PC-3 (cell line): ENCODE data around the gene AZI2. TPM values are rescaled to one million over a fixed set of nuclear protein-coding genes. Genes with fewer than 3 reads are reported as not detected.

Experiments
- ATAC-seq: fragments of 200-7000 bp; cut with Tn5 transposase; 2 replicates; pipeline ENCODE4 v1.9.1; 2020; ENCODE audit warnings: mild to moderate bottlenecking, moderate library complexity
- BruUV-seq: library from RNA; stranded (reverse); fragments of 400-500 nt; replicated peaks from 2 replicates; lab custom pipeline; 2021; lab: Mats Ljungman, UMichigan
- CTCF ChIA-PET: fragments of 300-600 bp; sonication (Branson Sonifier 250); formaldehyde crosslinking; loops from one replicate; lab custom pipeline; 2022; ENCODE audit warnings: antibody characterized with exemption; lab: Charles Lee
- POLR2A ChIA-PET: fragments of 300-600 bp; sonication (Branson Sonifier 250); formaldehyde crosslinking; loops from one replicate; lab custom pipeline; 2022; ENCODE audit warnings: antibody characterized with exemption; ENCODE audit not compliant: unreplicated experiment; lab: Charles Lee
- DNase-seq: peaks from one replicate; pipeline ENCODE4 v3.0.0-alpha.2; 2015
- H2AFZ ChIP-seq: fragments of 300-600 bp; sonication (generic); 2 replicates; pipeline ENCODE4 v1.6.0; 2016; ENCODE audit warnings: antibody characterized with exemption, low read length
- H3F3A ChIP-seq: fragments of 300-600 bp; sonication (generic); one replicate; pipeline ENCODE4 v1.6.0; 2017; ENCODE audit warnings: antibody characterized with exemption, low read length, control low read depth, mild to moderate bottlenecking; ENCODE audit not compliant: unreplicated experiment
- H3K27ac ChIP-seq: fragments of 300-600 bp; sonication (generic); 2 replicates; pipeline ENCODE4 v1.5.1; 2016; ENCODE audit warnings: mild to moderate bottlenecking, low read length
- H3K27me3 ChIP-seq: fragments of 300-600 bp; sonication (generic); 2 replicates; pipeline ENCODE4 v1.6.1; 2016; ENCODE audit warnings: low read length, mixed read lengths
- H3K36me3 ChIP-seq: fragments of 300-600 bp; sonication (generic); 2 replicates; pipeline ENCODE4 v1.6.1; 2016; ENCODE audit warnings: low read depth, mixed run types, low read length, mixed read lengths
- H3K4me1 ChIP-seq: fragments of 300-600 bp; sonication (generic); 2 replicates; pipeline ENCODE4 v1.5.1; 2016; ENCODE audit warnings: low read length; ENCODE audit not compliant: insufficient read depth
- H3K4me2 ChIP-seq: fragments of 300-600 bp; sonication (generic); 2 replicates; pipeline ENCODE4 v1.6.0; 2016; ENCODE audit warnings: low read length
- H3K4me3 ChIP-seq: fragments of 300-600 bp; sonication (generic); 2 replicates; pipeline ENCODE4 v1.5.1; 2016; ENCODE audit warnings: mild to moderate bottlenecking, low read length, mixed read lengths
- H3K79me2 ChIP-seq: fragments of 300-600 bp; sonication (generic); 2 replicates; pipeline ENCODE4 v1.6.1; 2017; ENCODE audit warnings: low read length, mixed read lengths
- H3K9ac ChIP-seq: fragments of 300-600 bp; sonication (generic); 2 replicates; pipeline ENCODE4 v1.6.0; 2016; ENCODE audit warnings: mild to moderate bottlenecking, low read length
- H3K9me2 ChIP-seq: fragments of 300-600 bp; sonication (generic); replicated peaks from 2 replicates; pipeline ENCODE4 v1.6.1; 2016; ENCODE audit warnings: mixed run types, low read length, mixed read lengths
- H3K9me3 ChIP-seq: fragments of 300-600 bp; sonication (generic); 2 replicates; pipeline ENCODE4 v1.6.1; 2016; ENCODE audit warnings: low read length, mixed read lengths
- H4K20me1 ChIP-seq: fragments of 300-600 bp; sonication (generic); 2 replicates; pipeline ENCODE4 v1.6.1; 2016; ENCODE audit warnings: low read length, mixed read lengths
- EZH2 ChIP-seq: fragments of 300-600 bp; sonication (generic); IDR thresholded peaks from one replicate; pipeline ENCODE4 v1.6.1; 2017; ENCODE audit warnings: antibody characterized with exemption, mild to moderate bottlenecking, low read length; ENCODE audit not compliant: unreplicated experiment
- EZH2phosphoT487 ChIP-seq: fragments of 300-600 bp; sonication (generic); IDR thresholded peaks from 2 replicates; pipeline ENCODE4 v1.6.1; 2018; ENCODE audit warnings: mild to moderate bottlenecking, antibody characterized with exemption, low read length, borderline replicate concordance
- intact Hi-C: fragments of 100-400 bp; cut with micrococcal nuclease; formaldehyde crosslinking; loops from 2 replicates; pipeline ENCODE4 v1.9.0; 2023
- total RNA-seq: library from RNA; depleted of rRNA; stranded (reverse); fragments of >200 nt; gene quantifications from 2 replicates; pipeline ENCODE4 v1.2.3, GENCODE V29; 2014
- TF ChIP-seq, protein P1 (sequence below): fragments of 300-600 bp; sonication (generic); conservative IDR thresholded peaks from 2 replicates; pipeline ENCODE4 v1.5.1; 2017; ENCODE audit warnings: antibody characterized with exemption, low read depth, mild to moderate bottlenecking, low read length

The AZI2 gene
- total RNA-seq, 1 experiment from 2014 or later = 40.4 TPM

DNA sequence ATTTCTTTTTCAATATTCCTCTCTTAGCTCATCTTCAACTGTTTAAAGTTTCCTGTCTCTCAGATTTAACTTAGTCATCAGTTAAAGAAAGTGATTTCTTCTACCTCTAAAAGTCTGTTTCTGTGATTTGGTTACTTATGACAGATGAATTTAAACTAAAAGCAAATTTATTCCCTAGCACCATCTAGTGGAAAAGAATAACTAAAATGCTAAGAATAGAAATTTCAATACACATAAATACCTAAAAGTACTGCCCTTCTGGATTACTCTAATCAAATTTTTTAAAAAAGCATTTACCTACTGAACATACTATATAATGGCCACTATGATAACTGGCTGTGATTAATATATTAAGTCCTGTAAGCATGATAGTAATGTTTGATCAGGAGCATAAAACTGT, 14.1 kb downstream of the AZI2 start:
- no peaks in the 10 kb centered on the region for H4K20me1 ChIP-seq
- no peak overlapping the region for H2AFZ ChIP-seq
- no peak overlapping the region for H3K27ac ChIP-seq
- DNase-seq (peak; percentile 39), ATAC-seq (peak; percentile 42; the same call in 1 of the 2 replicates)
- TF ChIP-seq EZH2 = no peak
- TF ChIP-seq, protein P1, sequence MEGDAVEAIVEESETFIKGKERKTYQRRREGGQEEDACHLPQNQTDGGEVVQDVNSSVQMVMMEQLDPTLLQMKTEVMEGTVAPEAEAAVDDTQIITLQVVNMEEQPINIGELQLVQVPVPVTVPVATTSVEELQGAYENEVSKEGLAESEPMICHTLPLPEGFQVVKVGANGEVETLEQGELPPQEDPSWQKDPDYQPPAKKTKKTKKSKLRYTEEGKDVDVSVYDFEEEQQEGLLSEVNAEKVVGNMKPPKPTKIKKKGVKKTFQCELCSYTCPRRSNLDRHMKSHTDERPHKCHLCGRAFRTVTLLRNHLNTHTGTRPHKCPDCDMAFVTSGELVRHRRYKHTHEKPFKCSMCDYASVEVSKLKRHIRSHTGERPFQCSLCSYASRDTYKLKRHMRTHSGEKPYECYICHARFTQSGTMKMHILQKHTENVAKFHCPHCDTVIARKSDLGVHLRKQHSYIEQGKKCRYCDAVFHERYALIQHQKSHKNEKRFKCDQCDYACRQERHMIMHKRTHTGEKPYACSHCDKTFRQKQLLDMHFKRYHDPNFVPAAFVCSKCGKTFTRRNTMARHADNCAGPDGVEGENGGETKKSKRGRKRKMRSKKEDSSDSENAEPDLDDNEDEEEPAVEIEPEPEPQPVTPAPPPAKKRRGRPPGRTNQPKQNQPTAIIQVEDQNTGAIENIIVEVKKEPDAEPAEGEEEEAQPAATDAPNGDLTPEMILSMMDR = peak; percentile 1; the same call in 1 of the 2 replicates
- no peaks in the 10 kb centered on the region for H3K79me2 ChIP-seq
- H3K27me3 ChIP-seq = no peaks in the 10 kb centered on the region
- H3K9me3 ChIP-seq = no peaks in the 10 kb centered on the region
- H3F3A ChIP-seq = no peaks in the 10 kb centered on the region
- intact Hi-C loops = no loop called here
- no peaks in the 10 kb centered on the region for H3K4me1 ChIP-seq
- ChIA-PET POLR2A (no interaction called here), CTCF (no interaction called here)
- H3K36me3 ChIP-seq = peaks cover 19% of the 10 kb centered on the region
- H3K9ac ChIP-seq = no peak overlapping the region
- no peak overlapping the region for H3K4me2 ChIP-seq
- no peaks in the 10 kb centered on the region for H3K9me2 ChIP-seq
- H3K4me3 ChIP-seq = no peak overlapping the region
- BruUV-seq = no TSS peak

DNA sequence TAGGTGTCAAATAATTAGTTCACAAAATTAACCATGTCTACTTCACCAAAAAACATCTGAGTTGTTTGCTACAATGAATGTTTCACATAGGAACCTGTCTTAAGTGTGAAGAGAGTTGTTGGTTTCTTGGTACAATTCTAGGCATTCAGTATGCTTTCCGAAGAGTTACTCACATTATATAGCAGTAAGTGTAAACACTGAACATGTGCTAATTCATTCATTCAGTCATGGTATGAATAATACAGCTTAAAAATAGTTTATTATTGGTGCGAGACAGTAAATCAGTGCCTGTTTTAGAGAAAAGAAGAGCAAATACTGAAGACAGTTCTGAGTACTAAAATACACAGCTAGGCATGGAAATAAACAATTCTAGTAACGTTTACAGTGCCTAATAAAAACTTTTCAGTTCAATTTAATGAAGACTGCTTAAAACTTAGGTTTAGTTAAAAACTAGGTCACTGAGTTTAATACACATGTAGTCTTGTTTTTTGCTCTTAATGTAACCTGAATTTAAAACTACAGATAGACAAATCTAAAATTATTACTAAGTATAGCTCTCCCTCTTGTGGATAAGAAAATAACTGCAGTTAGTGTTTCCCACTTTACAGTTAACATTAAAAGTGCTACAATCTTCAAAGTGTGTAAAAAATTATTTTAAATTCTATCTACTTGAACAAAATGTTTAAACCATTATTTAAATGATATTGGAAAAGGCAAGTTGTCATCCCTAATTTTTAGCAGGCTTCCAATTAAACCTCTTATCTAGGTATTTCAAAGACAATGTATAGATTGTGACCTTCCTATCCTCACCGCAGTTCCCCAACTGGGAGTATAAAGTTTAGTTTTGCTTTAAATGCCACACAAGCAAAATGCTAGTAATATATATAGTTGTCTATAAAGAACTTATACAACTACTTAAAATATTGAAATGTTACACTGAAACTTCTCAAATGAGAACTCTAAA, 20.2 kb downstream of the AZI2 start:
- POLR2A ChIA-PET = no interaction called here
- Histone ChIP-seq H3K79me2 (no peaks in the 10 kb centered on the region), H3F3A (no peaks in the 10 kb centered on the region), H3K9me3 (no peaks in the 10 kb centered on the region), H3K27me3 (no peaks in the 10 kb centered on the region), H3K36me3 (peaks cover 32% of the 10 kb centered on the region), H2AFZ (no peak overlapping the region), H3K4me2 (no peak overlapping the region), H4K20me1 (0 out of 2 replicates have a peak, but pooled peaks cover 5% of the 10 kb centered on the region), H3K9ac (no peak overlapping the region), H3K4me3 (no peak overlapping the region), H3K4me1 (no peaks in the 10 kb centered on the region), H3K9me2 (no peaks in the 10 kb centered on the region), H3K27ac (no peak overlapping the region)
- DNase-seq (peak; percentile 75), ATAC-seq (peak; percentile 33; the same call in 1 of the 2 replicates)
- CTCF ChIA-PET = interaction anchor here (0.6 to 1.5 kb wide), 3 partner anchors 11 to 806 kb away, joined by 3 to 6 read pairs (median 5); no protein-coding TSS in a partner anchor
- no peak for TF ChIP-seq EZH2phosphoT487
- TF ChIP-seq EZH2 = no peak
- TF ChIP-seq, protein P1 = peak; percentile 82
- no TSS peak for BruUV-seq
- intact Hi-C loops = loop anchor here (1.0 to 10.0 kb wide), 4 partner anchors 386 to 1194 kb away; no protein-coding TSS in a partner anchor
